Activated T-cell treated with anti-CD3 and anti-CD28 coated beads, Interleukin-2, amount 50 U/mL, for 48 hours (primary cell): ENCODE results near the gene PTTG1IP.
"Not testable (repeated sequence)": the region's sequence is repeated elsewhere in the genome, so short reads cannot be mapped to it uniquely, and the experiment has no call there.

Source experiments
- DNase-seq, 2 experiments: peaks; one replicate each; pipeline ENCODE4 v3.0.0-alpha.2; 2020

The PTTG1IP gene

GRCh38 chr21:44879238-44879637 is 5.7 kb upstream of the PTTG1IP start:
- not testable (repeated sequence) for DNase-seq

DNA sequence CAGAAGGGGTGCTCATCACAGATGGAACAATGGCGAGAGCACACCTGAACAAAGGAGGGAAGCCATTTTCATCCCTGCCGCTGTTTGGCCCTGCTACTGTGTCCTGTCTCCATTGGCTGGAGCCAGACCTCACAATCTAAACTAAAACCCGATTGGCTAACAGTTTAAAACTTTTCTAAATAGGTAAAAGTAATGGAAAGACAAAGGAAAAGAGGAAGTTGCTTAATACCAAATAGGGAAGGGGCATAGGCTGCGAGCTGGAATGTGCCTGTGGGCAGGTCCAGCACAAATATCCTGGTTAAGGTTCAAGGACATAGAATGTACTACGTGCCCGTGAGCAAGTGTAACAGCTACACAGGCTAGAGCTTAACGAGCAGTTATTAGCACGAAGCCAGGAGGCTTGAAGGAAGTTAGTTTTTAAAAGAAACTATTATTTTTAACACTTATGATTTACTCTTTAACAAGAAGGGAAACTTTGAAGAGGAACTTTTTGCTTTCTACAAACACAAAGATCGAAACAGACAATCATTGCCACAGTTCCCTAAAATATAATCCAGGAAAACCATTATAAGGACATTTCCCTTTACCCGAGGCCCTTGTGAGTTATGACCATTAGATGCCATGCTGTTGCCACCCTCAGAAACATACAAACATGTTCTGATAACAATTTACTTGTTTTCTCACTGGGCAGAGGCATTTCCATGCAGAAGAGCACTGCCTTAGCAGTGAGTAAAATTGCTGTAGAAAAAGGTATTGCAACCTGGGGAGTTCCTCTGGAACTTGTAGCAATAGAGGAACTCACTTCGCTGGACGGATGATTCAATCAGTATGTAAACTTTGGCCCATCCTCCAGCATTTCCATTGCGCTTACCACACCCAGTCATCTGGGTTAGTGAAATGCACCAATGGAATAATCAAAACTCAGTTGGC is 4.8 kb upstream of the PTTG1IP start:
- no peak for DNase-seq

- no peak for DNase-seq
Measured at GRCh38 chr21:44876849-44877575, 3.5 kb upstream of the PTTG1IP start.

GRCh38 chr21:44875316-44875700 is 1.8 kb upstream of the PTTG1IP start:
- DNase-seq = no peak

GRCh38 chr21:44874497-44875315 is 1.2 kb upstream of the PTTG1IP start:
- DNase-seq = peak; percentile 64 to 65

- DNase-seq = no peak
Measured at GRCh38 chr21:44874240-44874496, 678 bp upstream of the PTTG1IP start.

- DNase-seq = no peak
Measured at GRCh38 chr21:44872649-44873355, 688 bp downstream of the PTTG1IP start.

DNA sequence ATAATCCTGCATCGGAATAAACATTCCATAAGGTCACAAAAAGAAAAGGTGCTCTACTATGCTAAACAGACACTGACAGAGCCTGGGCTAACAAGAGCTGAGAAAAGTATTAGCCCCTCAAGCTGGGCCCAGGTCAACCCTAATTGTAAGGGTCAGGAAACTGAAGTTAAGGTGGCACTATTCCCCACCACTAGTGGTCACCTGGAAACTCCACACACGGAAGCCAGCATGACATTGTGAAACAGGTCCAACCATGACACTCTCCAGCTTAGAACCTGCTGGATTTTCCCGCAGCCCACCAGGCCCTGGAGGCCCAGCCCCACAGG is 1.2 kb downstream of the PTTG1IP start:
- no peak for DNase-seq

GRCh38 chr21:44871576-44872269 is 1.8 kb downstream of the PTTG1IP start:
- no peak for DNase-seq

GRCh38 chr21:44870748-44871495 is 2.6 kb downstream of the PTTG1IP start:
- no peak for DNase-seq

- no peak for DNase-seq
Measured at GRCh38 chr21:44869781-44870747, 3.4 kb downstream of the PTTG1IP start.

- DNase-seq = peak; percentile 52
Measured at GRCh38 chr21:44868707-44869106, 4.8 kb downstream of the PTTG1IP start.

- DNase-seq = peak; percentile 64 to 66
Measured at GRCh38 chr21:44867999-44868700, 5.3 kb downstream of the PTTG1IP start.

DNA sequence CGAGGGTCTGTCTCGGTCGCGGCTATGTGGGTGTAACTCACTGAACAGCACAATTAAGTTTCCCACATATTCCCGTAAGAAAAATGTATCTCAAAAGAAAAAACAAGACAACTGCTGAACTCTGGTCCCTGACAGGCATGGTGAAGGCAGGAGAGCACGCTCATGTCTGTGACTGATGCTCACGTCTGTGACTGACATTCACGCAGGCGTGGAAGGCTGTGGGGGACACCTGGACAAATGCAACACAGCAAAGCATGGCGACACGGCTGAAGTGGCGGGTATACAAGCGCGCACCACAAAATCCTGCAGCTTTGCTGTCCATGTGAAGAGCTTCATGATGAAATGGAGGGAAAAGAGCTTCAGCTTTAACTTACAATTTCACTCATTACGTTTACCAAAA is 6.0 kb downstream of the PTTG1IP start:
- DNase-seq = no peak

GRCh38 chr21:44866780-44867179 is 6.7 kb downstream of the PTTG1IP start:
- DNase-seq = no peak

DNA sequence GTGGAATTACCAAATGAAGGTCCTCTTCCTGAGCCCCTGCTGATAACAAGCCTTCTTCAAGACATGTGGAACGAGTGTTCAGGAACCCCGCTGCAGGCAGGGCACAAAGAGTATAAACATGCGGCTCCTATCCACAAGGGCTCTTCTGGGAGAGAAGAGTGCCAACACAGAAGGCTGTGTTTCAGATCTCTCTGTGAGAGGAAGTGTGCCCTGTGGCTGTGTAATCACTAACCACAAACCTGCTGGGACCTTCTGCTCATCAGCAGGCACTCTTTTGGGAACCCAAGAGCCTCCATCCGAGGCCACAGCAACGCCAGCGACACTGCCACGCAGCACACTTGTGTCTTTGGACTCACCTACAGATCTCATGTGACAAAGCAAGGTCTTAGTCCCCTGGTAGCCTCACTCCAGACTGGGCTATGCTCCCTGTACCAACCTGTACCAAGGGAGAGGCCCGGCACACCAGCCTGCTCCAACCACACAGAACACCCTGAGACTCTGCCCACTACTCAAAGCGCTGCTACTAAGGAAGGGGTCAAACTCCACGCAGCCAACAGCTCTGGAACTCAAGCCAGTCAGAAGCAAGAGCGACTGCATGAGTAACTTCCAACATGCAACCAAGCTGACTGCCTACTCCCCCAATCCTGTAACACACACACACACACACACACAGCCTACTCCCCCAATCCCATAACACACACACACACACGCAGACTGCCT is 7.8 kb downstream of the PTTG1IP start:
- DNase-seq = peak in 1 of 2 experiments; percentile 51

GRCh38 chr21:44862869-44863685 is 10.4 kb downstream of the PTTG1IP start:
- DNase-seq = no peak

GRCh38 chr21:44858791-44859190 is 14.7 kb downstream of the PTTG1IP start:
- no peak for DNase-seq
